ENCODE results near the gene VPS13D.
A peak's percentile ranks its signal among the peaks of the same experiment; 100 is the strongest.

Gene VPS13D

DNA sequence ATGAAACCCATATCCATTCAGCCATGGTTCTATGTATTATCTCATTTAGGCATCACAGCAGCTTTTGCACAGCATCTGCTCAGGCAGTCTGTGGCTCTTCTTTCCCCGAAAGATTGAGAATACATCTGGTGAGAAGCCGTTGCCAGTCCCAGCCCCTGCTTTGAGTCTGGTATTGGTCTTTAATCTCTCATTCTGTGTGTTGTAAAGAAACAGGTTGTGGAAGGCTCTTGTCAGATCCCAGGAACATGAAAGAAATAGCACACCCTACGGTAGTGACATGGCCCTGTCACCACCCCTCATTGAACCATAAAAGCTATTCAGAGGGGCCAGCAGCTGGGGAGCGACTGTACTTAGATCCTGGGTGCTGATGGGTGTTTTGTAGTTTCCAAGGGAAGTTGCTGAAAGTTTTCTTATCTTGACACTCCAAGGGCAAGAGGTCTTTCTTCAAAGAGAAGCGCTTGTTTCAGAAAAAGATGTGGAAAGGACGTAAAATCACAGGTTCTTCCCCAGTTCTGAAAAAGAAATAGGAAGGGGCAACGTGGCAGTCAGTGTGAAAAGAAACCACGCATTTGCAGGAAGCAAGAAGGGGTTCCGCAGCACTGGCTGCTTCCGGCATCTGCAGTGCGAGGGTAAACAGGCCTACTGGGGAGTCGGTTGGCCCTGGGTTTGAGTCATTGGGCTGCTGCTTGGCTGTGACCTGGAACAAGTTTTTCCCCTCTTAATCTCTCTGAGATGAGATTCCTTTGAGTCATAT is 243.1 kb downstream of the VPS13D start:
- Histone ChIP-seq H3K36me3 (ENCODE audit: insufficient read depth, low read length) (no peaks in the 10 kb centered on the region), H3K27me3 (ENCODE audit: control insufficient read depth in 1 of 2, insufficient read depth in 2 of 2, low read length in 2 of 2) (no peaks in the 10 kb centered on the region), H3K9me3 (ENCODE audit: low read length) (no peaks in the 10 kb centered on the region), H3K9ac (ENCODE audit: low read length) (no peak overlapping the region), H3K27ac (ENCODE audit: low read depth, low read length) (peak overlapping the region; percentile 73), H3K4me1 (ENCODE audit: insufficient read depth, low read length) (peaks cover 76% of the 10 kb centered on the region), H3K4me3 (ENCODE audit: low read depth in 1 of 2, low read length in 2 of 2) (no peak overlapping the region)

DNA sequence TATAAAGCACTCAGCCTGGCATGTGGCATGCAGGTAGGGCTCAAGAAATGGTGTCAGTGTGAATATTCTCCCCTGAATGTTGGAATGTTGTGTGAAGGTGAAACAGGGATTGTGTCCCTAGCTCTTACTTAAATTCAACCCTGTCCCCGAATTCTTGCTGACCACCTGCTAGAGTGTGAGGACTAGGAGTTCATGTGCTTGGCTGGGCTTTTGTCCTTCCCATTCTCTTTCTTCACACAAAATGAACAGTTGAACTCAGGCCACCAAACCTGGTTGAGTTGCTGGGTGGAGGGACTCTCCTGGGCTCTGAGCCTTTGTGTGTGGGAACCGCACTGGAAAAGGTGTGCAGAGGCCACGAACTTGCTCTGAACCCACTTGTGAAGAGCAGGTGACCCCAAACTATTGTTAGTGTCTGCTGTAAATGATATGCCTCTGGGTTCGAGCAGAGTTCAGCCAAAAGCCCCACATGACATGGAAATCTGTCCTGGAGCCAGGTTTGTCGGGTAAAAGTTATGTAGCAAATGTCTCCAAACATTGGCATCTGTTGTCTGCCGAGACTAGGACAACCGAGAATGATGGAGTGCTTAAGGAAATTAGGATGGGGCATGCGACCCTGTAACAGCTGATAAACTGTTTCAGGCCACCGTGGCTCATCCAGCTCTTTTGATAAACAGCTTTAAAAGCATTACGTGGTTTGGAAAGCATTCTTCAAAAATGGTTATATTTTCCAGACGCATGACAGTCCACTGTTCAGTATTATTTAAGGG is 243.9 kb downstream of the VPS13D start:
- H3K27me3 ChIP-seq (ENCODE audit: control insufficient read depth in 1 of 2, insufficient read depth in 2 of 2, low read length in 2 of 2): no peaks in the 10 kb centered on the region
- no peaks in the 10 kb centered on the region for H3K36me3 ChIP-seq (ENCODE audit: insufficient read depth, low read length)
- peak overlapping the region; percentile 73 for H3K27ac ChIP-seq (ENCODE audit: low read depth, low read length)
- no peak overlapping the region for H3K4me3 ChIP-seq (ENCODE audit: low read depth in 1 of 2, low read length in 2 of 2)
- H3K9ac ChIP-seq (ENCODE audit: low read length): no peak overlapping the region
- H3K9me3 ChIP-seq (ENCODE audit: low read length): no peaks in the 10 kb centered on the region
- peaks cover 84% of the 10 kb centered on the region for H3K4me1 ChIP-seq (ENCODE audit: insufficient read depth, low read length)

DNA sequence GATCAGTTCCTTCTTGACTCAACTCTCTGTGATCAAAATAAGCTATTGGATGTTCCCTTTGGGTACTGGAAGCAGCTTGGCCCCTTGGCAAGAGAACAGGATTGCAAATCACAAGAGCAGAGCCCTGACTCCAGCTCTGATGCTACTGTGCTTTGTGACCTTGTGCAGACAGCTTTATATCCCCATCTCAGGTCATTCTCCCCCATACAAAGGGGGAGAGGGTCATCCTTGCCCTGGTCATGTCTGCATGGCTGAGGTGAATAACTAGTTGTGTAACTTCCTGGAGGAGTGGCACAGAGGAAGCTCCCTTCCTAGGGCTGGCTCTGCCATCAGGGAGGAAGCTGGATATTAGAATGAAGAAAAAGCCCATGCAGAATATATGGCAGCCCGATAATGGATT is 245.3 kb downstream of the VPS13D start:
- peak overlapping the region; percentile 68 for H3K27ac ChIP-seq (ENCODE audit: low read depth, low read length)
- peak overlapping the region; percentile 2 for H3K9ac ChIP-seq (ENCODE audit: low read length)
- H3K4me3 ChIP-seq (ENCODE audit: low read depth in 1 of 2, low read length in 2 of 2): no peak overlapping the region
- H3K9me3 ChIP-seq (ENCODE audit: low read length): no peaks in the 10 kb centered on the region
- H3K36me3 ChIP-seq (ENCODE audit: insufficient read depth, low read length): no peaks in the 10 kb centered on the region
- no peaks in the 10 kb centered on the region for H3K27me3 ChIP-seq (ENCODE audit: control insufficient read depth in 1 of 2, insufficient read depth in 2 of 2, low read length in 2 of 2)
- peaks cover 87% of the 10 kb centered on the region for H3K4me1 ChIP-seq (ENCODE audit: insufficient read depth, low read length)

GRCh38 chr1:12475530-12475934 is 245.7 kb downstream of the VPS13D start:
- H3K4me1 ChIP-seq (ENCODE audit: insufficient read depth, low read length): peaks cover 87% of the 10 kb centered on the region
- peak overlapping the region; percentile 68 for H3K27ac ChIP-seq (ENCODE audit: low read depth, low read length)
- H3K27me3 ChIP-seq (ENCODE audit: control insufficient read depth in 1 of 2, insufficient read depth in 2 of 2, low read length in 2 of 2): no peaks in the 10 kb centered on the region
- H3K36me3 ChIP-seq (ENCODE audit: insufficient read depth, low read length): no peaks in the 10 kb centered on the region
- no peaks in the 10 kb centered on the region for H3K9me3 ChIP-seq (ENCODE audit: low read length)
- no peak overlapping the region for H3K4me3 ChIP-seq (ENCODE audit: low read depth in 1 of 2, low read length in 2 of 2)
- no peak overlapping the region for H3K9ac ChIP-seq (ENCODE audit: low read length)

DNA sequence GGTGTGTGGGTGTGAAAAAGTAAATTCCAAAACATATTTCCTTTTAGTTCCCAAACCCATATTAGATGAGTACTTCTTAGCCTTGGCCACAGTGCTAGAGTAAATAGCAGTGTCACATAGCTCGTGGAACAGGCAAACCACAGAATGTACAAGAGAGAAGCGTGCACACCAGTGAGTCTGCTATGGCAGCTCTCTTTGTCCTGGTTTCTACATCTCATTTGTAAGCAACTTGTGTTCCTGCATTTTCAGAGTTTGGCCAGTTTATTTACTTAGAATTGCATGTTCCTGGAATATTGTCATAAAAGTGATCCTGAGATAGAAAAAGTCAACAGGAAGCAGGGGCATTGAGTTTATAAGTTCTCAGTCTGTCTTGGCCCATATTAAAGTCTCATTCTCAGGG is 246.1 kb downstream of the VPS13D start:
- H3K9me3 ChIP-seq (ENCODE audit: low read length): no peaks in the 10 kb centered on the region
- peaks cover 90% of the 10 kb centered on the region for H3K4me1 ChIP-seq (ENCODE audit: insufficient read depth, low read length)
- H3K27me3 ChIP-seq (ENCODE audit: control insufficient read depth in 1 of 2, insufficient read depth in 2 of 2, low read length in 2 of 2): no peaks in the 10 kb centered on the region
- no peak overlapping the region for H3K9ac ChIP-seq (ENCODE audit: low read length)
- peak overlapping the region; percentile 68 for H3K27ac ChIP-seq (ENCODE audit: low read depth, low read length)
- H3K4me3 ChIP-seq (ENCODE audit: low read depth in 1 of 2, low read length in 2 of 2): no peak overlapping the region
- H3K36me3 ChIP-seq (ENCODE audit: insufficient read depth, low read length): no peaks in the 10 kb centered on the region

DNA sequence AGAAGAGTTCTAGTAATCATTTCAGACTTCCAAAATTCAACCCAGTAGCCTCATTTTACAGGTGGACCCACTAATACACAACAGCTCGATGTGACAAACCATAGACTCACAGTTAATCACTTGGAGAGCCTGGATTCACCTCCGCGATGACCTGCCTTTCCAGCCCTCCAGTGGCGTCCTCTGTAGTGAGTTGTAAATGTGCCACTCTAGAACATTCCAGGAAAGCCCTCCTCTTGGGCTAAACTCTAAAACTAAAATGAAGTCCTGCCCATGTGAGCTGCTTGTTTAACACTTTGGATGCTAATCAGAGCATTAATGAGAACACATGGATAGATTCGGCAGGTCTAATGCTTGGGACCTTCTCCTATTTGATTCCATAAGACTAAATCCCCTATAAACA is 247.5 kb downstream of the VPS13D start:
- peak overlapping the region; percentile 77 for H3K27ac ChIP-seq (ENCODE audit: low read depth, low read length)
- H3K9me3 ChIP-seq (ENCODE audit: low read length): no peaks in the 10 kb centered on the region

DNA sequence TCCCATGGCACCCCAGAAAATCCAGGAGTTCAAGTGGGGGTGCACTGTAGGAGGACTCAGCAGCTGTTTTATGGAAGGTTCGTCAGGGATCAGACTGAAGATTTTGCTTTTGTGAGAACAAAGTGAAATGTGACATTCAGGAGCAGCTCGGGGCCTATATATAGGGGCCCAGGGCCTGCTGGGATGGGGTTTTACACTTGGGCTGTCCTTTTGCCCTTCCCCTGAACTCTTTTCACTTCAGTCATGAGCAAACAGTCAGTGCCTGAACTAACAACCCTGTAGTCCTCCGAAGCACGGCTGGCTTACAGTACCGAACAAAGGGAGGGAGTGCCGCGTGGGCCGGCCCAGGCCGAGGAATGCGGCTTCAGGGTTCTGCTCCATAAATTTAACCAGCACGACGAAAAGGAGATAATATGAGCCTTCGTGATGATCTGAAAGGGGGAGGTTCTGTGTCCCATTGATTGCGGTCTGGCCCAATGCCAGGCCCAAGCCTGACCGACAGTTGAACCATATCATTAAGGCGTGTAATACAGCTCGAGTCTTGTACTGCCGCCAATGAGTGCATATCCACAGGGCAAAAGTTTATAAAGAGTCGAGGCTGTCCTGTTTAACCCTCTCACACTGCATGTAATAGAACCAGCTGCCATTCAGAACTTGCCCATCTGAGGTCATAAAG is 248.2 kb downstream of the VPS13D start:
- Histone ChIP-seq H3K27ac (ENCODE audit: low read depth, low read length) (peak overlapping the region; percentile 77), H3K9me3 (ENCODE audit: low read length) (no peaks in the 10 kb centered on the region), H3K4me3 (ENCODE audit: low read depth in 1 of 2, low read length in 2 of 2) (peak overlapping the region in 1 of 2 donors; percentile 17), H3K9ac (ENCODE audit: low read length) (peak overlapping the region; percentile 21), H3K36me3 (ENCODE audit: insufficient read depth, low read length) (no peaks in the 10 kb centered on the region), H3K4me1 (ENCODE audit: insufficient read depth, low read length) (peaks cover 89% of the 10 kb centered on the region), H3K27me3 (ENCODE audit: control insufficient read depth in 1 of 2, insufficient read depth in 2 of 2, low read length in 2 of 2) (no peaks in the 10 kb centered on the region)

More for the DNA sequence above, 247.5 kb downstream of the VPS13D start:
- peaks cover 97% of the 10 kb centered on the region for H3K4me1 ChIP-seq (ENCODE audit: insufficient read depth, low read length)
- H3K27me3 ChIP-seq (ENCODE audit: control insufficient read depth in 1 of 2, insufficient read depth in 2 of 2, low read length in 2 of 2): no peaks in the 10 kb centered on the region
- peak overlapping the region; percentile 21 for H3K9ac ChIP-seq (ENCODE audit: low read length)
- H3K36me3 ChIP-seq (ENCODE audit: insufficient read depth, low read length): no peaks in the 10 kb centered on the region
- no peak overlapping the region for H3K4me3 ChIP-seq (ENCODE audit: low read depth in 1 of 2, low read length in 2 of 2)

- H3K27me3 ChIP-seq (ENCODE audit: control insufficient read depth in 1 of 2, insufficient read depth in 2 of 2, low read length in 2 of 2): no peaks in the 10 kb centered on the region
- peak overlapping the region; percentile 8 for H3K9ac ChIP-seq (ENCODE audit: low read length)
- H3K9me3 ChIP-seq (ENCODE audit: low read length): no peaks in the 10 kb centered on the region
- H3K36me3 ChIP-seq (ENCODE audit: insufficient read depth, low read length): no peaks in the 10 kb centered on the region
- H3K27ac ChIP-seq (ENCODE audit: low read depth, low read length): peak overlapping the region; percentile 77
- H3K4me3 ChIP-seq (ENCODE audit: low read depth in 1 of 2, low read length in 2 of 2): peak overlapping the region in 1 of 2 donors; percentile 17
- peaks cover 84% of the 10 kb centered on the region for H3K4me1 ChIP-seq (ENCODE audit: insufficient read depth, low read length)
Observed at GRCh38 chr1:12478612-12478985, 248.8 kb downstream of the VPS13D start.

DNA sequence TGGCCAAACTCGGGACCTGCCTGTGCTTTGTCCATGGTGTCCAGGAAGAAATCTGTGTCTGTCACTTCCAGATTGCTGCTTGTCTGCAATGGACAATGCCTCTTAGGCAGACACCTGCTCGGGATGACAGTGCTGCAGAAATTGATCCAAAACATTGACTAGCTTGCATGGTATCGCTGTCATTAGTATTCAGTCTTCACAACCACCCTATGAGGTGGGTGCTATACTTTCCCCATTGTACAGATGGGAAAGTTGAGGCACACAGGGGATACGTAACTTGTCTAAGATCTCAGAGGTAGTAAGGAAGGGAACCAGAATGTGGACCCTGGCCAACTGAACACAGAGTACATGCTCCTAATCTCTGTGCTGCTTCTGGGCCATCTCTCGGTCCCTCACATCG is 249.5 kb downstream of the VPS13D start:
- H3K27me3 ChIP-seq (ENCODE audit: control insufficient read depth in 1 of 2, insufficient read depth in 2 of 2, low read length in 2 of 2): no peaks in the 10 kb centered on the region
- peak overlapping the region; percentile 28 for H3K27ac ChIP-seq (ENCODE audit: low read depth, low read length)
- H3K9ac ChIP-seq (ENCODE audit: low read length): peak overlapping the region; percentile 8
- no peak overlapping the region for H3K4me3 ChIP-seq (ENCODE audit: low read depth in 1 of 2, low read length in 2 of 2)
- peaks cover 77% of the 10 kb centered on the region for H3K4me1 ChIP-seq (ENCODE audit: insufficient read depth, low read length)
- H3K9me3 ChIP-seq (ENCODE audit: low read length): no peaks in the 10 kb centered on the region
- no peaks in the 10 kb centered on the region for H3K36me3 ChIP-seq (ENCODE audit: insufficient read depth, low read length)

DNA sequence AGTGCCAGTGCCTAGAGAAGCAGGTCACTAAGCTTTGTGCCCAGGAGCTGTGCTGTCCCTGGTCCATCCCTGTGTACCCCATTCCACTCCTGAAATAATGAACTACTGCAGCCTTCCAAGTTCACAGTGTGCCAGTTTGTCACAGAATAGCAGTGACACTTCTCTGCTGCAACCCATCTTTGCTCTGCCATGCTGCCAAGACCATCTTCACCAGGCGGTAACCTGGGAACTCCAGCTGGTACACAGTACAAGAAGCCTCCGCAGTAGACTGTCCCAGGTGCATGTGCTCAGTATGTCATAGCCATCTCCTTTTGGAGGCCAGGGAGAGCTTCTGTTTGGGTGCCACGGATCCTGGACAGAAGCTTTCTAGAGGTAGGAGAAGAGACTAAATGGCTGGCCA is 250.2 kb downstream of the VPS13D start:
- Histone ChIP-seq H3K9me3 (ENCODE audit: low read length) (no peaks in the 10 kb centered on the region), H3K4me1 (ENCODE audit: insufficient read depth, low read length) (peaks cover 70% of the 10 kb centered on the region), H3K27me3 (ENCODE audit: control insufficient read depth in 1 of 2, insufficient read depth in 2 of 2, low read length in 2 of 2) (no peaks in the 10 kb centered on the region), H3K9ac (ENCODE audit: low read length) (no peak overlapping the region), H3K36me3 (ENCODE audit: insufficient read depth, low read length) (no peaks in the 10 kb centered on the region), H3K27ac (ENCODE audit: low read depth, low read length) (peak overlapping the region; percentile 28), H3K4me3 (ENCODE audit: low read depth in 1 of 2, low read length in 2 of 2) (no peak overlapping the region)

- Histone ChIP-seq H3K27ac (ENCODE audit: low read depth, low read length) (peak overlapping the region; percentile 0), H3K4me3 (ENCODE audit: low read depth in 1 of 2, low read length in 2 of 2) (no peak overlapping the region), H3K27me3 (ENCODE audit: control insufficient read depth in 1 of 2, insufficient read depth in 2 of 2, low read length in 2 of 2) (no peaks in the 10 kb centered on the region), H3K9ac (ENCODE audit: low read length) (no peak overlapping the region), H3K9me3 (ENCODE audit: low read length) (no peaks in the 10 kb centered on the region), H3K36me3 (ENCODE audit: insufficient read depth, low read length) (no peaks in the 10 kb centered on the region), H3K4me1 (ENCODE audit: insufficient read depth, low read length) (peaks cover 65% of the 10 kb centered on the region)
Observed at GRCh38 chr1:12480748-12481362, 251.0 kb downstream of the VPS13D start.
